ENCODE measurements around the gene UNKL. TPM values are rescaled to one million over a fixed set of nuclear protein-coding genes. Genes with fewer than 3 reads are reported as not detected.
A peak's percentile ranks its signal among the peaks of the same experiment; 100 is the strongest.

Gene UNKL
- total and polyA plus RNA-seq, 4 donors: 7.9 to 31.2 (median 16.9) TPM

GRCh38 chr16:1443980-1444729 lies 29.7 kb upstream of the UNKL start, which contains the start of gene CCDC154:
Gene CCDC154 (minus strand): TSS chr16:1444556. CDS start chr16:1444322, 234 bp downstream.
- no peak for ATAC-seq (ENCODE audit: insufficient read depth, low FRiP score)
- peak in 1 of 3 donors; percentile 11 for DNase-seq
- no peak within 1 kb of the TSS for H3K9ac ChIP-seq (ENCODE audit: insufficient read depth in 1 of 2, low read length in 2 of 2)
- H3K27ac ChIP-seq (ENCODE audit: low read depth in 1 of 2, low read length in 1 of 2): no peak within 1 kb of the TSS
- 75 to 77% methylated on average over 27 of the region's 27 CpGs for WGBS, 2 donors
- peaks cover 0 to 42% (median 4%) of the 10 kb centered on the region in 4 donors for H3K36me3 ChIP-seq (ENCODE audit: control insufficient read depth in 4 of 4, insufficient read depth in 4 of 4, low read length in 4 of 4)
- H3K4me3 ChIP-seq: no peak within 1 kb of the TSS
- no peaks in the 10 kb centered on the region for H3K4me1 ChIP-seq (ENCODE audit: control insufficient read depth in 5 of 5, insufficient read depth in 5 of 5, low read length in 5 of 5)
- H3K27me3 ChIP-seq (ENCODE audit: control insufficient read depth in 3 of 3, insufficient read depth in 3 of 3, low read length in 2 of 3): no peaks in the 10 kb centered on the region
- no peaks in the 10 kb centered on the region for H3K9me3 ChIP-seq (ENCODE audit: control insufficient read depth in 4 of 4, insufficient read depth in 3 of 4, low read length in 3 of 4)
- no peak for TF ChIP-seq CTCF (IDR thresholded peaks at IDR 0.05; ENCODE audit: control extremely low read depth, extremely low read depth)

- ATAC-seq (ENCODE audit: insufficient read depth, low FRiP score): no peak
- no peaks in the 10 kb centered on the region for H3K4me1 ChIP-seq (ENCODE audit: control insufficient read depth in 5 of 5, insufficient read depth in 5 of 5, low read length in 5 of 5)
- no peak overlapping the region for H3K4me3 ChIP-seq
- H3K36me3 ChIP-seq (ENCODE audit: control insufficient read depth in 4 of 4, insufficient read depth in 4 of 4, low read length in 4 of 4): peaks cover 0 to 35% (median 2%) of the 10 kb centered on the region in 4 donors
- no peak overlapping the region for H3K9ac ChIP-seq (ENCODE audit: insufficient read depth in 1 of 2, low read length in 2 of 2)
- no peak overlapping the region for H3K27ac ChIP-seq (ENCODE audit: low read depth in 1 of 2, low read length in 1 of 2)
- TF ChIP-seq CTCF (IDR thresholded peaks at IDR 0.05; ENCODE audit: control extremely low read depth, extremely low read depth): no peak
- H3K9me3 ChIP-seq (ENCODE audit: control insufficient read depth in 4 of 4, insufficient read depth in 3 of 4, low read length in 3 of 4): no peaks in the 10 kb centered on the region
- H3K27me3 ChIP-seq (ENCODE audit: control insufficient read depth in 3 of 3, insufficient read depth in 3 of 3, low read length in 2 of 3): no peaks in the 10 kb centered on the region
- peak in 1 of 3 donors; percentile 9 for DNase-seq
- WGBS, 2 donors: 79 to 85% methylated on average over 38 of the region's 38 CpGs
These were observed 29.0 kb upstream of the UNKL start for GRCh38 chr16:1443403-1443973.

DNA sequence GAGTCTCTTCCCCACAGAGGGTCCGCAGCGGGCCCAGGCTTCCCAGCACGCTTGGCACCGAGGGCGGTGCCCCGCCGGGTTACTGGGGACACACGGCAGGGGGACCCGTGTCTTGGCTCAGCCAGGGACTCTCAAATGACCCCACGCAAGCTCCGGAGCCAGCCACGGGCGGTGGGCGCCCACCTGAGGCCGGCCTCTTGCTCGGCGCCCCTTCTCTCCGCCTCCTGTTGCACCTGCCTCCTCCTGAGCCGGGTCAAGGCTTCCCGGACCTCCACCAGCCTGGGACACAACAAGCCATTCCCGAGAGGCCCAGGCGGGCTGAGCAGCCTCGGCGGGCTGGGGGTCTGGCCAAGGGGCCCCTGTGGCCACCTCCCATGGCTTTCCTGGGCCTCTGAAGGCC lies 28.2 kb upstream of the UNKL start:
- Histone ChIP-seq H3K36me3 (ENCODE audit: control insufficient read depth in 4 of 4, insufficient read depth in 4 of 4, low read length in 4 of 4) (peaks cover 0 to 27% (median 2%) of the 10 kb centered on the region in 4 donors), H3K27me3 (ENCODE audit: control insufficient read depth in 3 of 3, insufficient read depth in 3 of 3, low read length in 2 of 3) (no peaks in the 10 kb centered on the region), H3K9me3 (ENCODE audit: control insufficient read depth in 4 of 4, insufficient read depth in 3 of 4, low read length in 3 of 4) (no peaks in the 10 kb centered on the region), H3K27ac (ENCODE audit: low read depth in 1 of 2, low read length in 1 of 2) (no peak overlapping the region), H3K4me3 (no peak overlapping the region), H3K4me1 (ENCODE audit: control insufficient read depth in 5 of 5, insufficient read depth in 5 of 5, low read length in 5 of 5) (no peaks in the 10 kb centered on the region), H3K9ac (ENCODE audit: insufficient read depth in 1 of 2, low read length in 2 of 2) (no peak overlapping the region)
- 85 to 94% methylated on average over 23 to 24 of the region's 24 CpGs for WGBS, 2 donors
- peak in 1 of 3 donors; percentile 9 for DNase-seq
- no peak for TF ChIP-seq CTCF (IDR thresholded peaks at IDR 0.05; ENCODE audit: control extremely low read depth, extremely low read depth)
- no peak for ATAC-seq (ENCODE audit: insufficient read depth, low FRiP score)
